Measurements from ENCODE around the gene SRSF1.

DNA sequence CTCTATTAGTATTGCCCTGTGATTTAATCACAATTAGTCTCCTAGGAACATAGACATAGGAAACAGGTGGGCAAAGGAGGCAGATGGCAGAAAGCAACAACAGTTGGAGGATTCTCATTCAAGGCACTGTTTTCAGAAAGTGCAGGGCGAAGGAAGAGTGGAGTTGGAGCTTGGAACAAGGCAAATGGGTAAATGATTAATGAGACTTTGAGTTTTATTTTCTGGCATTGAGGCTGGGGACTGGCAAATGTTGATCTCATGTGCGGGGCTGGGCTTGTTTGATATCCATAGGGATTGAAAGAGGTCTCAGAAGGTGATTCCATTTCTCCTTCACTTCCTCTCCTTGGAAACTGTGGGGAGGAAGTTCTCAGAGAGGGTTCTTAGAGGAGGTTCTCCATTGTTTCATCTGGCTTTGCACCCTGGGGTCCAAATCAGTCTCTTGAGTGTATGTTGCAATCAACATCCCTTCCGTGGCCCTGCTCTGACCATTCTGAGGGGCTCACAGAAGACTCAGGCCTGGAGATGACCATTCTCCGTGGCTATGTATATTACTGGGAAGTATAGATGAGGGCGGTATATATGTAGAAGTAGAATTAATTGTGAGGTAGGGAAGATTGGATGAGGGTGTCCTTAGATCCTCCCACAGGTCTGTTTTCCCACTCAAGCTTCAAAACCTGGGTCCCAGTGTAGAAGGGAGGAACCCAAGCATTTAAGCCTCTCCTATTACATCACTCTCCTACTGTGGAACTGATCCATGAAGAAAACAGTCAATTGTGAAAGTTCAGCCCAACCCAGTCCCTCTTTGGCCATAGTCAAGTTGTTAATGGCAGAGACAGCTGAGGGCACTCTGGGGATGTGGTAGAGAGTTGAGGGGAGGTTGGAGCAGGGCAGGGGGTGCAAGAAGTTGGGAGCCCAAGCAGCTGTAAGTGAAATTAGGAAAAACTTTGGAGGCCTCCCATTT is 36.5 kb upstream of the SRSF1 start:
- TF ChIP-seq EZH2 (IDR thresholded peaks at IDR 0.05): no peak
- TF ChIP-seq POLR2AphosphoS5 (IDR thresholded peaks at IDR 0.05; ENCODE audit: borderline replicate concordance, low read depth, low read length): no peak
- no peak for TF ChIP-seq FOXP2 (optimal IDR thresholded peaks at IDR 0.05; ENCODE audit: control extremely low read depth, extremely low read length, insufficient read depth)

Data from SK-N-MC (cell line).